BE2C (cell line): ENCODE data around the gene GNG2.
A peak's percentile ranks its signal among the peaks of the same experiment; 100 is the strongest.

Experiments used
- DNase-seq: peaks from one replicate; pipeline ENCODE4 v3.0.0-alpha.2; 2020
- H3K27me3 ChIP-seq: fragments of 250-450 bp; sonication (Bioruptor Pico); 2 replicates; pipeline ENCODE4 v1.5.1; 2020; ENCODE audit warnings: mild to moderate bottlenecking
- H3K36me3 ChIP-seq: fragments of 250-450 bp; sonication (Bioruptor Pico); 2 replicates; pipeline ENCODE4 v1.5.1; 2020; ENCODE audit warnings: mild to moderate bottlenecking
- H3K4me1 ChIP-seq: fragments of 250-450 bp; sonication (Bioruptor Pico); 2 replicates; pipeline ENCODE4 v1.5.1; 2020
- H3K4me3 ChIP-seq: 2 replicates; pipeline ENCODE4 v1.5.1; 2011; ENCODE audit warnings: low read depth, low read length
- H3K9me3 ChIP-seq: fragments of 250-450 bp; sonication (Bioruptor Pico); 2 replicates; pipeline ENCODE4 v1.5.1; 2020
- CTCF ChIP-seq: IDR thresholded peaks from 2 replicates; pipeline ENCODE4 v1.5.1; 2012; ENCODE audit warnings: mild to moderate bottlenecking, low read depth, low read length

Gene GNG2

GRCh38 chr14:51822499-51822898 lies 37.9 kb upstream of the GNG2 start:
- peaks cover 22% of the 10 kb centered on the region for H3K4me1 ChIP-seq
- no peak for TF ChIP-seq CTCF
- H3K9me3 ChIP-seq = no peaks in the 10 kb centered on the region

GRCh38 chr14:51823706-51824105 lies 36.7 kb upstream of the GNG2 start:
- peaks cover 18% of the 10 kb centered on the region for H3K4me1 ChIP-seq
- H3K4me3 ChIP-seq = no peak overlapping the region
- no peak for DNase-seq
- no peaks in the 10 kb centered on the region for H3K27me3 ChIP-seq
- TF ChIP-seq CTCF = no peak
- H3K36me3 ChIP-seq = no peaks in the 10 kb centered on the region
- no peaks in the 10 kb centered on the region for H3K9me3 ChIP-seq

More at GRCh38 chr14:51822499-51822898, 37.9 kb upstream of the GNG2 start:
- DNase-seq = no peak
- Histone ChIP-seq H3K36me3 (no peaks in the 10 kb centered on the region), H3K4me3 (no peak overlapping the region), H3K27me3 (no peaks in the 10 kb centered on the region)

GRCh38 chr14:51824191-51824590 lies 36.2 kb upstream of the GNG2 start:
- Histone ChIP-seq H3K9me3 (no peaks in the 10 kb centered on the region), H3K36me3 (no peaks in the 10 kb centered on the region), H3K4me1 (peaks cover 14% of the 10 kb centered on the region), H3K4me3 (no peak overlapping the region), H3K27me3 (no peaks in the 10 kb centered on the region)
- TF ChIP-seq CTCF = no peak
- DNase-seq = no peak

GRCh38 chr14:51825926-51826325 lies 34.5 kb upstream of the GNG2 start:
- no peak overlapping the region for H3K4me3 ChIP-seq
- no peak for TF ChIP-seq CTCF

GRCh38 chr14:51828017-51828797 lies 32.2 kb upstream of the GNG2 start:
- no peaks in the 10 kb centered on the region for H3K36me3 ChIP-seq
- no peaks in the 10 kb centered on the region for H3K27me3 ChIP-seq
- TF ChIP-seq CTCF = peak; percentile 13; the same call in 1 of the 2 replicates
- no peaks in the 10 kb centered on the region for H3K9me3 ChIP-seq
- peaks cover 7% of the 10 kb centered on the region for H3K4me1 ChIP-seq
- peak; percentile 90 for DNase-seq
- no peak overlapping the region for H3K4me3 ChIP-seq

More at GRCh38 chr14:51825926-51826325, 34.5 kb upstream of the GNG2 start:
- H3K27me3 ChIP-seq = no peaks in the 10 kb centered on the region
- no peak for DNase-seq
- H3K36me3 ChIP-seq = no peaks in the 10 kb centered on the region
- peaks cover 7% of the 10 kb centered on the region for H3K4me1 ChIP-seq
- no peaks in the 10 kb centered on the region for H3K9me3 ChIP-seq

- no peak for TF ChIP-seq CTCF
- DNase-seq = peak; percentile 23
- H3K9me3 ChIP-seq = no peaks in the 10 kb centered on the region
- no peaks in the 10 kb centered on the region for H3K36me3 ChIP-seq
- H3K27me3 ChIP-seq = no peaks in the 10 kb centered on the region
- H3K4me1 ChIP-seq = no peaks in the 10 kb centered on the region
- no peak overlapping the region for H3K4me3 ChIP-seq
Measured at GRCh38 chr14:51834240-51834639, 26.2 kb upstream of the GNG2 start.
